Mucosa of rectum (tissue), 2 donors: Measurements from ENCODE around the gene OGN.

Source experiments
- H3K27ac ChIP-seq, 2 donors: one replicate each; pipeline ENCODE4 v1.7.0; 2013; ENCODE audit warnings: inconsistent platforms in 2 of 2, low read depth in 2 of 2, low read length in 2 of 2
- H3K27me3 ChIP-seq, 2 donors: one replicate each; pipeline ENCODE4 v1.7.0; 2013; ENCODE audit warnings: low read length in 2 of 2; ENCODE audit not compliant: control insufficient read depth in 2 of 2, insufficient read depth in 2 of 2
- H3K36me3 ChIP-seq, 2 donors: one replicate each; pipeline ENCODE4 v1.7.0; 2013; ENCODE audit warnings: low read length in 2 of 2; ENCODE audit not compliant: control insufficient read depth in 2 of 2, insufficient read depth in 2 of 2
- H3K4me1 ChIP-seq, 2 donors: one replicate each; pipeline ENCODE4 v1.7.0; 2013; ENCODE audit warnings: low read length in 2 of 2, mild to moderate bottlenecking in 1 of 2; ENCODE audit not compliant: control insufficient read depth in 2 of 2, insufficient read depth in 2 of 2
- H3K4me3 ChIP-seq, 2 donors: one replicate each; pipeline ENCODE4 v1.7.0; 2013; ENCODE audit warnings: low read length in 2 of 2
- H3K9ac ChIP-seq, 2 donors: one replicate each; pipeline ENCODE4 v1.7.0; 2013; ENCODE audit warnings: low read length in 2 of 2, low read depth in 1 of 2, mild to moderate bottlenecking in 1 of 2
- H3K9me3 ChIP-seq, 2 donors: one replicate each; pipeline ENCODE4 v1.7.0; 2013; ENCODE audit warnings: low read length in 2 of 2; ENCODE audit not compliant: control insufficient read depth in 2 of 2
- donor health status: healthy.
- donor health status: Normal muscosa, but diverticular disease.

OGN gene

DNA sequence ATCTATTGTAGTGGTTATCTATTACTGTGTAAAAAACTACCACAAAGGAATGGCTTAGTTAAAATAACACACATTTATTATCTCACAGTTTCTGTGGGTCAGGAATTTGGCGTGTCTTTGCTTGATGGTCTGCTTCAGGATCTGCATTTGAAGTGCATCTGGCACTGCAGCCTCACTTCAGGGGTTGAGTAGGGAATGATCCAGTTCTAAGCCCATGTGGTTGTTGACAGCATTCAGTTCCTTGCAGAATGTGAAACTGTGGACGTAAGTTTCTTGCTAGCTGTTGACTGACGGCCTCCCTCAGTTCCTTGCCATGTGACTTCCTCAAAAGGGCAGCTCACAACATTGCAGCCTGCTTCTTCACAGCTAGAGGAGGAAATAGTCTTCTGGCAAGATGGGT, 2.1 kb upstream of the OGN start:
- Histone ChIP-seq H3K4me1 (peaks cover 7 to 12% of the 10 kb centered on the region in 2 donors), H3K9me3 (no peaks in the 10 kb centered on the region), H3K4me3 (peak overlapping the region; percentile 37 to 54), H3K27me3 (no peaks in the 10 kb centered on the region), H3K36me3 (no peaks in the 10 kb centered on the region), H3K9ac (no peak overlapping the region), H3K27ac (peak overlapping the region; percentile 19 to 50)

- H3K36me3 ChIP-seq: no peaks in the 10 kb centered on the region
- peak overlapping the region in 1 of 2 donors; percentile 19 for H3K27ac ChIP-seq
- peaks cover 7 to 12% of the 10 kb centered on the region in 2 donors for H3K4me1 ChIP-seq
- H3K4me3 ChIP-seq: peak overlapping the region in 1 of 2 donors; percentile 54
- no peak overlapping the region for H3K9ac ChIP-seq
- H3K9me3 ChIP-seq: no peaks in the 10 kb centered on the region
- H3K27me3 ChIP-seq: no peaks in the 10 kb centered on the region
These were observed 1.4 kb upstream of the OGN start for GRCh38 chr9:92405818-92406217.

GRCh38 chr9:92402826-92403745, 1.3 kb downstream of the OGN start:
- no peak overlapping the region for H3K4me3 ChIP-seq
- H3K9ac ChIP-seq: no peak overlapping the region
- peaks cover 7 to 12% of the 10 kb centered on the region in 2 donors for H3K4me1 ChIP-seq
- H3K36me3 ChIP-seq: no peaks in the 10 kb centered on the region
- no peak overlapping the region for H3K27ac ChIP-seq
- no peaks in the 10 kb centered on the region for H3K27me3 ChIP-seq
- no peaks in the 10 kb centered on the region for H3K9me3 ChIP-seq

GRCh38 chr9:92402360-92402759, 2.0 kb downstream of the OGN start:
- Histone ChIP-seq H3K9ac (no peak overlapping the region), H3K9me3 (no peaks in the 10 kb centered on the region), H3K27me3 (no peaks in the 10 kb centered on the region), H3K27ac (no peak overlapping the region), H3K4me3 (no peak overlapping the region), H3K36me3 (no peaks in the 10 kb centered on the region), H3K4me1 (peaks cover 7 to 12% of the 10 kb centered on the region in 2 donors)

DNA sequence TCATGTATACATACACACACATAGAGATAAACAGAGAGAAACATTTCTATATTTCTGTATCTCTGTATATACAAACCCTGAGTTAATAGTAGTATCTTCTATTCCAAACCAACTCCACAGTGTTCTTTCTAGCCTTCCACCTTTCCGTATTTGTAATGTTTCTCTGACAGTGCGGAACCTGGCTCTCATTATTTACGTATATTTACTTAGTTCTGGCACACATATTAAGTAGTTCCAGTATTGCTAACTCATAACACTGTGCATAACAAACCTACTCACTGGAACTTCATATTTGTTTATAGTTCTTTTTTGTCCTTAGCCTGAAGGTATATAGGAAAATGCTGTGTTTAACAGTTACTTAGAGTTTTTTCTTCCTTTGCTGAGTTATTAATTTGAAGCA, 6.5 kb downstream of the OGN start:
- Histone ChIP-seq H3K4me1 (no peaks in the 10 kb centered on the region), H3K36me3 (no peaks in the 10 kb centered on the region), H3K27me3 (no peaks in the 10 kb centered on the region), H3K9ac (no peak overlapping the region), H3K27ac (no peak overlapping the region), H3K4me3 (no peak overlapping the region), H3K9me3 (no peaks in the 10 kb centered on the region)

- Histone ChIP-seq H3K27ac (no peak overlapping the region), H3K4me3 (no peak overlapping the region), H3K9ac (no peak overlapping the region), H3K4me1 (no peaks in the 10 kb centered on the region), H3K27me3 (no peaks in the 10 kb centered on the region), H3K36me3 (no peaks in the 10 kb centered on the region), H3K9me3 (no peaks in the 10 kb centered on the region)
These were observed 8.8 kb downstream of the OGN start for GRCh38 chr9:92395617-92396016.

DNA sequence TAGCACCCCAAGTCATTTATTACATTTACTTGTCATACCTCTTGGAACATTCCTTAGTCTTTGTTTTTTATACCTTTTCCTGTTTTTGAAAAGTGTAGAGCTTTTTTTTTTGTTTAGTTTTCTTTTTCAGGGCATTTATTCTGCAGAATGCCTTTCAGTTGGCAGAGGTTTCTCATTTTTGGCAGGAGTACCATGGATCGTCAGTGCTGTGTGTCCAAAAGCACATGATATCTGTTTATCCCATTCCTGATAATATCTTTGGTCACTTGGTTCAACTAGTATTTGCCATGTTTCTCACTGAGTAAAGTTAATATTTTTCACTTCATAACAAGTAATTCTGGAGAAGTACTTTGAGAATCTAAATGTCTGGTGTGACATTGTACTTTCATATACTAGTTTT, 10.7 kb downstream of the OGN start:
- Histone ChIP-seq H3K4me3 (no peak overlapping the region), H3K9ac (no peak overlapping the region), H3K27ac (no peak overlapping the region), H3K9me3 (no peaks in the 10 kb centered on the region), H3K36me3 (no peaks in the 10 kb centered on the region), H3K4me1 (no peaks in the 10 kb centered on the region), H3K27me3 (no peaks in the 10 kb centered on the region)

- Histone ChIP-seq H3K27ac (no peak overlapping the region), H3K4me3 (no peak overlapping the region), H3K9ac (no peak overlapping the region), H3K36me3 (no peaks in the 10 kb centered on the region), H3K9me3 (no peaks in the 10 kb centered on the region), H3K4me1 (no peaks in the 10 kb centered on the region), H3K27me3 (no peaks in the 10 kb centered on the region)
These were observed 11.7 kb downstream of the OGN start for GRCh38 chr9:92392690-92393089.

GRCh38 chr9:92385953-92386352, 18.4 kb downstream of the OGN start:
- Histone ChIP-seq H3K36me3 (no peaks in the 10 kb centered on the region), H3K9ac (no peak overlapping the region), H3K27me3 (no peaks in the 10 kb centered on the region), H3K9me3 (no peaks in the 10 kb centered on the region), H3K27ac (no peak overlapping the region), H3K4me3 (no peak overlapping the region), H3K4me1 (no peaks in the 10 kb centered on the region)

DNA sequence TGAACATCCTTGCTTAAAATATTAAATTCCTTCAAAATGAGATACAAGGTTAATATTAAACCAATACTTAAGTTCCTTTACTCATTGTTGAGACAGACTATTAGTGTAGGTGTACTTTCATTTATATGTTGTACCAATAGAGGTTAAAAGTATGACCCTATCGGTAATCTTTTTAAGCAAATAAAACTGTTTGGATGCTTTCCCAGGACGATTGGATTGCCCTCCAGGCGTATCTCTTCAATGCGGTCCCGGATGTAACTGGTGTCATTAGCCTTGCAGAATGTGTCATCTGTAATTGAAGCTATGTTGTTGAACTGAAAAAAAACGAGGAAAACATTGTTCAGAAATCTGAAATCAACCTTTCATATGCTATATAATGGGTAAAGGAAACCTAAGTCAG, 18.9 kb downstream of the OGN start:
- H3K36me3 ChIP-seq: no peaks in the 10 kb centered on the region
- H3K4me3 ChIP-seq: no peak overlapping the region
- H3K27ac ChIP-seq: no peak overlapping the region
- no peaks in the 10 kb centered on the region for H3K27me3 ChIP-seq
- no peaks in the 10 kb centered on the region for H3K4me1 ChIP-seq
- H3K9me3 ChIP-seq: no peaks in the 10 kb centered on the region
- H3K9ac ChIP-seq: no peak overlapping the region
